HCT116 (cell line): ENCODE data around the gene HEG1. TPM values are rescaled to one million over a fixed set of nuclear protein-coding genes. Genes with fewer than 3 reads are reported as not detected.

ENCODE experiments used
- ATAC-seq: fragments of 200-7000 bp; cut with Tn5 transposase; 2 replicates; pipeline ENCODE4 v1.9.1; 2020; ENCODE audit warnings: mild to moderate bottlenecking, moderate library complexity
- BruUV-seq: library from RNA; stranded (reverse); fragments of 400-500 nt; replicated peaks from 2 replicates; lab custom pipeline; 2021; lab: Mats Ljungman, UMichigan
- CTCF ChIA-PET: fragments of 300-600 bp; sonication (Branson Sonifier 250); formaldehyde crosslinking; loops from one replicate; lab custom pipeline; 2021; ENCODE audit warnings: antibody characterized with exemption; lab: Charles Lee
- POLR2A ChIA-PET: fragments of 300-600, 350-600 bp; sonication (Branson Sonifier 250); formaldehyde crosslinking; loops from one replicate; lab custom pipeline; 2021; ENCODE audit warnings: antibody characterized with exemption; lab: Charles Lee
- RAD21 ChIA-PET, 2 experiments: fragments of 300-600 bp; sonication (Branson Sonifier 250); formaldehyde crosslinking; loops; one replicate each; lab custom pipeline; 2023; ENCODE audit warnings: low total read pairs in 2 of 2; ENCODE audit not compliant: uncharacterized antibody in 2 of 2, unreplicated experiment in 2 of 2, low non-redundant PET in 1 of 2; lab: Charles Lee
- DNase-seq: peaks from one replicate; pipeline ENCODE4 v3.0.0-alpha.2; 2010; ENCODE audit warnings: low read depth, low spot score
- H2AFZ ChIP-seq: fragments of 200-600 bp; shearing (Covaris generic), sonication (generic); 2 replicates; pipeline ENCODE4 v1.6.1; 2017; ENCODE audit warnings: low read depth, mixed run types, mixed read lengths, antibody characterized with exemption, low read length; ENCODE audit not compliant: poor library complexity, severe bottlenecking
- H3K27ac ChIP-seq: 2 replicates; pipeline ENCODE4 v1.5.1; 2012; ENCODE audit warnings: low read depth, low read length
- H3K27me3 ChIP-seq: fragments of 200-600 bp; sonication (generic); 2 replicates; pipeline ENCODE4 v1.6.1; 2016; ENCODE audit warnings: mixed run types, low read length, mixed read lengths; ENCODE audit not compliant: insufficient read depth
- H3K36me3 ChIP-seq, 2 experiments: fragments of 200-500 bp in 1 of 2; fragments of 200-600 bp in 1 of 2; sonication (Bioruptor generic) in 1 of 2; sonication (generic) in 1 of 2; 2 replicates each; pipeline versions ENCODE4 v1.5.1 to v1.6.1; 2014 to 2016; ENCODE audit warnings: low read length in 2 of 2, inconsistent platforms in 1 of 2, mixed read lengths in 1 of 2, mixed run types in 1 of 2; ENCODE audit not compliant: insufficient read depth in 2 of 2, control insufficient read depth in 1 of 2
- H3K4me1 ChIP-seq, 2 experiments: fragments of 200-600 bp in 1 of 2; sonication (generic) in 1 of 2; 2 replicates each; pipeline versions ENCODE4 v1.5.1 to v1.6.1; 2012 to 2017; ENCODE audit warnings: low read length in 2 of 2, inconsistent platforms in 1 of 2, mild to moderate bottlenecking in 1 of 2, mixed read lengths in 1 of 2, mixed run types in 1 of 2, moderate library complexity in 1 of 2; ENCODE audit not compliant: insufficient read depth in 2 of 2, control insufficient read depth in 1 of 2
- H3K4me2 ChIP-seq: fragments of 200-600 bp; sonication (generic); 2 replicates; pipeline ENCODE4 v1.6.1; 2017; ENCODE audit warnings: mixed run types, low read length, mixed read lengths
- H3K4me3 ChIP-seq, 2 experiments: fragments of 200-600 bp in 1 of 2; sonication (generic) in 1 of 2; replicated peaks in 1 of 2; 2 replicates each; pipeline ENCODE4 v1.5.1; 2011 to 2016; ENCODE audit warnings: low read length in 2 of 2, control low read depth in 1 of 2, low read depth in 1 of 2, mild to moderate bottlenecking in 1 of 2, mixed read lengths in 1 of 2, mixed run types in 1 of 2
- H3K79me2 ChIP-seq: fragments of 200-600 bp; sonication (generic); 2 replicates; pipeline ENCODE4 v1.6.1; 2017; ENCODE audit warnings: mild to moderate bottlenecking, mixed run types, low read length, moderate library complexity, mixed read lengths; ENCODE audit not compliant: insufficient read depth
- H3K9ac ChIP-seq: fragments of 200-600 bp; sonication (generic); 2 replicates; pipeline ENCODE4 v1.6.1; 2016; ENCODE audit warnings: low read length, mixed read lengths
- H3K9me2 ChIP-seq: fragments of 200-600 bp; sonication (generic), shearing (Covaris generic); 2 replicates; pipeline ENCODE4 v1.6.1; 2017; ENCODE audit warnings: mixed run types, mild to moderate bottlenecking, moderate library complexity; ENCODE audit not compliant: insufficient read depth
- H3K9me3 ChIP-seq, 2 experiments: fragments of 200-500 bp in 1 of 2; fragments of 200-600 bp in 1 of 2; sonication (Bioruptor generic) in 1 of 2; sonication (generic) in 1 of 2; 2 replicates each; pipeline ENCODE4 v1.6.1; 2014 to 2017; ENCODE audit warnings: low read length in 2 of 2, mixed read lengths in 2 of 2, inconsistent platforms in 1 of 2, low read depth in 1 of 2, mild to moderate bottlenecking in 1 of 2, mixed run types in 1 of 2, moderate library complexity in 1 of 2; ENCODE audit not compliant: control insufficient read depth in 1 of 2, insufficient read depth in 1 of 2
- H4K20me1 ChIP-seq: fragments of 200-600 bp; sonication (generic), shearing (Covaris generic); 2 replicates; pipeline ENCODE4 v1.6.1; 2017; ENCODE audit warnings: mixed run types, mild to moderate bottlenecking, moderate library complexity; ENCODE audit not compliant: insufficient read depth
- ATF3 ChIP-seq: IDR thresholded peaks from 2 replicates; pipeline ENCODE4 v1.6.1; 2012
- CEBPB ChIP-seq: IDR thresholded peaks from 2 replicates; pipeline ENCODE4 v1.6.1; 2012; ENCODE audit warnings: low read depth
- CTCF ChIP-seq, 3 experiments: fragments of 200-600 bp in 1 of 3; sonication (generic) in 1 of 3; IDR thresholded peaks in 2 of 3; conservative IDR thresholded peaks in 1 of 3; 2 replicates each; pipeline ENCODE4 v1.5.1; 2012 to 2017; ENCODE audit warnings: low read depth in 2 of 3, low read length in 2 of 3, antibody characterized with exemption in 1 of 3, borderline replicate concordance in 1 of 3, control low read depth in 1 of 3, mild to moderate bottlenecking in 1 of 3, mixed read lengths in 1 of 3, mixed run types in 1 of 3, moderate library complexity in 1 of 3; ENCODE audit not compliant: insufficient read depth in 1 of 3
- ELF1 ChIP-seq: IDR thresholded peaks from 2 replicates; pipeline ENCODE4 v1.6.1; 2012; ENCODE audit warnings: low read depth, borderline replicate concordance
- EZH2 ChIP-seq: fragments of 200-600 bp; sonication (generic); IDR thresholded peaks from 2 replicates; pipeline ENCODE4 v1.6.1; 2017; ENCODE audit warnings: antibody characterized with exemption, mixed run types
- EZH2phosphoT487 ChIP-seq: fragments of 200-600 bp; IDR thresholded peaks from 2 replicates; pipeline ENCODE4 v1.6.1; 2018; ENCODE audit warnings: antibody characterized with exemption, borderline replicate concordance
- JUND ChIP-seq: IDR thresholded peaks from 2 replicates; pipeline ENCODE4 v1.6.1; 2012
- RAD21 ChIP-seq: IDR thresholded peaks from 2 replicates; pipeline ENCODE4 v1.6.1; 2012; ENCODE audit warnings: low read depth, mild to moderate bottlenecking
- SP1 ChIP-seq: IDR thresholded peaks from 2 replicates; pipeline ENCODE4 v1.6.1; 2012; ENCODE audit warnings: low read depth
- ZBTB33 ChIP-seq: IDR thresholded peaks from 2 replicates; pipeline ENCODE4 v1.6.1; 2011; ENCODE audit warnings: mild to moderate bottlenecking, low read length, moderate library complexity; ENCODE audit not compliant: insufficient replicate concordance; ENCODE audit errors: extremely low read depth
- intact Hi-C: fragments of 100-400 bp; cut with micrococcal nuclease; formaldehyde crosslinking; loops from 2 replicates; pipeline ENCODE4 v1.10.0; 2022
- total RNA-seq: library from RNA; stranded (reverse); gene quantifications from one replicate; pipeline ENCODE4 v1.2.1, GENCODE V29; 2021; ENCODE audit not compliant: unreplicated experiment

Gene HEG1
- total RNA-seq, 1 experiment from 2014 or later, result 2.6 TPM

GRCh38 chr3:124952282-124952855 is 103.4 kb downstream of the HEG1 start:
- ATAC-seq, result no peak
- no peak for TF ChIP-seq ZBTB33
- no peak for TF ChIP-seq CTCF (IDR thresholded peaks at IDR 0.05 in 2 of 3, conservative IDR thresholded peaks at IDR 0.05 in 1 of 3; ENCODE audit: borderline replicate concordance in 1 of 3, insufficient read depth in 1 of 3, low read depth in 2 of 3, low read length in 2 of 3)
- TF ChIP-seq EZH2, result no peak
- TF ChIP-seq EZH2phosphoT487, result no peak
- no peak for TF ChIP-seq SP1
- TF ChIP-seq JUND, result no peak
- TF ChIP-seq ATF3, result no peak
- TF ChIP-seq RAD21, result no peak
- TF ChIP-seq ELF1, result no peak
- TF ChIP-seq CEBPB, result no peak
- BruUV-seq, result no TSS peak
- H3K79me2 ChIP-seq, result no peaks in the 10 kb centered on the region
- ChIA-PET RAD21 (no interaction called here), CTCF (no interaction called here), POLR2A (no interaction called here)
- H3K27me3 ChIP-seq, result no peaks in the 10 kb centered on the region
- no peaks in the 10 kb centered on the region; the same call in 1 of the 2 replicates for H3K9me2 ChIP-seq
- intact Hi-C loops, result no loop called here
- H3K4me1 ChIP-seq, result peaks cover 0 to 4% of the 10 kb centered on the region in 2 experiments; a peak in 1 of 4 replicates
- H3K9ac ChIP-seq, result no peak overlapping the region
- H4K20me1 ChIP-seq, result no peaks in the 10 kb centered on the region
- H2AFZ ChIP-seq, result no peak overlapping the region
- no peak overlapping the region for H3K27ac ChIP-seq
- H3K9me3 ChIP-seq, result no peaks in the 10 kb centered on the region
- no peaks in the 10 kb centered on the region for H3K36me3 ChIP-seq
- no peak overlapping the region for H3K4me3 ChIP-seq
- no peak for DNase-seq
- H3K4me2 ChIP-seq, result no peak overlapping the region
